ENCODE data around the gene TOR1A. TPM values are rescaled to one million over a fixed set of nuclear protein-coding genes. Genes with fewer than 3 reads are reported as not detected.
A peak's percentile ranks its signal among the peaks of the same experiment; 100 is the strongest.

TOR1A gene
- total and polyA plus RNA-seq, 12 donors: 19.7 to 61.4 (median 39.5) TPM

DNA sequence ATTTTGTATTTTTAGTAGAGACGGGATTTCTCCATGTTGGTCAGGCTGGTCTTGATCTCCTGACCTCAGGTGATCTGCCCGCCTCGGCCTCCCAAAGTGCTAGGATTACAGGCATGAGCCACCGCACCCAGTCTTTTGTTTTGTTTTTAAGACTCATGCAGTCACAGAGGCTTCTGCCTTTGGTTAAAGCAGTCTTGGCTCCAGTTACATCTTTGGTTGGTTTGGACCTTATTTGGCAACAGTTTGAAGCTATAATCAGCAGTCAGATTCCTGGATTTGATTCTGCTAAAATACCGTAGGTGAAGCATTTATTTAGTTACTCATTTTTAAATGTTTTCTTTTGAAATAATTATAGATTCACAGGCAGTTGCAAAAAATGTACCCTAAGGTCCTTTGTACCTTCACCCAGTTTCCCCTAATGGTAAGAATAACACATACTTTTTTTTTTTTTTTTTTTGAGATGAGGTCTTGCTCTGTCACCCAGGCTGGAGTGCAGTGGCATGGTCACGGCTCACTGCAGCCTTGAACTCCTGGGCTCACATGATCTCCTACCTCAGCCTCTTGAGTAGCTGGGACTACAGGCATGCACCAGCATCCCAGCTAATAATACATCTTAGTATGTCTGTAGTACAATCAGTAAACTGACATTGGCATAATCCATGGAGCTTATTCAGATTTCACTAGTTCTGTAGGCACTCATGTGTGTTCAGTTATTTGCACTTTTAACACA, 27.1 kb upstream of the TOR1A start:
- Histone ChIP-seq H3K27ac (peak overlapping the region in 3 of 5 donors; percentile 28 to 70 (median 54)), H3K4me3 (no peak overlapping the region), H3K36me3 (replicated peaks in 1 of 2) (peaks cover 0 to 40% of the 10 kb centered on the region in 2 donors), H3K27me3 (no peaks in the 10 kb centered on the region), H3K4me1 (replicated peaks in 1 of 2) (peaks cover 12 to 31% of the 10 kb centered on the region in 2 donors), H3K9me3 (replicated peaks in 1 of 3) (no peaks in the 10 kb centered on the region)
- TF ChIP-seq POLR2A (IDR thresholded peaks at IDR 0.05): no peak
- 66 to 81% (median 78%) methylated on average over 6 of the region's 6 CpGs for WGBS, 4 donors
- DNase-seq: peak in 2 of 7 donors; percentile 46 to 50
- intact Hi-C loops (cut with DNase I): no loop called here

DNA sequence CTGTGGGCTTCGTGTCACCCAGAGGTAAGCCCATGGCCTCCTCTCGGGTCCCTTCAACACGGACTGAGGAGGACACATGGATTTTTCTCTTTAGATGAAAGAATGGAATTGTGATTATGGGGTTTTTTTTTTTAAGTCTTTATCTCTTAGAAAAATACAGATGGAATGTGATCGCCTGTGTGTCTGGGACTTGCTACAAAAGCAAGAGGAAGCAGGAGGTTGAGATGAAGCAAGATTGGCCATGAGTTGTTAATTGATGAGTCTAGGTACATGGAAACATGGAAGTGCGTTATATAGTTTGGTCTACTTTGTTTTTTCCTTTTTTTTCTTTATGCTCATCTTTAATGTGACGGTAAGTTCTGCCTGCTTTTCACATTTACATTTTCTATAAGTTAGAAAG, 26.0 kb upstream of the TOR1A start:
- 72 to 85% (median 80%) methylated on average over 6 of the region's 6 CpGs for WGBS, 4 donors
- H3K27me3 ChIP-seq: no peaks in the 10 kb centered on the region
- H3K27ac ChIP-seq: peak overlapping the region in 1 of 5 donors; percentile 50
- no peaks in the 10 kb centered on the region for H3K9me3 ChIP-seq (replicated peaks in 1 of 3)
- peaks cover 0 to 39% of the 10 kb centered on the region in 2 donors for H3K36me3 ChIP-seq (replicated peaks in 1 of 2)
- no peak overlapping the region for H3K4me3 ChIP-seq
- no peak for DNase-seq
- intact Hi-C loops (cut with DNase I): no loop called here
- peaks cover 12 to 31% of the 10 kb centered on the region in 2 donors for H3K4me1 ChIP-seq (replicated peaks in 1 of 2)
- TF ChIP-seq, protein P1, sequence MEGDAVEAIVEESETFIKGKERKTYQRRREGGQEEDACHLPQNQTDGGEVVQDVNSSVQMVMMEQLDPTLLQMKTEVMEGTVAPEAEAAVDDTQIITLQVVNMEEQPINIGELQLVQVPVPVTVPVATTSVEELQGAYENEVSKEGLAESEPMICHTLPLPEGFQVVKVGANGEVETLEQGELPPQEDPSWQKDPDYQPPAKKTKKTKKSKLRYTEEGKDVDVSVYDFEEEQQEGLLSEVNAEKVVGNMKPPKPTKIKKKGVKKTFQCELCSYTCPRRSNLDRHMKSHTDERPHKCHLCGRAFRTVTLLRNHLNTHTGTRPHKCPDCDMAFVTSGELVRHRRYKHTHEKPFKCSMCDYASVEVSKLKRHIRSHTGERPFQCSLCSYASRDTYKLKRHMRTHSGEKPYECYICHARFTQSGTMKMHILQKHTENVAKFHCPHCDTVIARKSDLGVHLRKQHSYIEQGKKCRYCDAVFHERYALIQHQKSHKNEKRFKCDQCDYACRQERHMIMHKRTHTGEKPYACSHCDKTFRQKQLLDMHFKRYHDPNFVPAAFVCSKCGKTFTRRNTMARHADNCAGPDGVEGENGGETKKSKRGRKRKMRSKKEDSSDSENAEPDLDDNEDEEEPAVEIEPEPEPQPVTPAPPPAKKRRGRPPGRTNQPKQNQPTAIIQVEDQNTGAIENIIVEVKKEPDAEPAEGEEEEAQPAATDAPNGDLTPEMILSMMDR (IDR thresholded peaks at IDR 0.05): no peak
- no peak for TF ChIP-seq POLR2A (IDR thresholded peaks at IDR 0.05)

DNA sequence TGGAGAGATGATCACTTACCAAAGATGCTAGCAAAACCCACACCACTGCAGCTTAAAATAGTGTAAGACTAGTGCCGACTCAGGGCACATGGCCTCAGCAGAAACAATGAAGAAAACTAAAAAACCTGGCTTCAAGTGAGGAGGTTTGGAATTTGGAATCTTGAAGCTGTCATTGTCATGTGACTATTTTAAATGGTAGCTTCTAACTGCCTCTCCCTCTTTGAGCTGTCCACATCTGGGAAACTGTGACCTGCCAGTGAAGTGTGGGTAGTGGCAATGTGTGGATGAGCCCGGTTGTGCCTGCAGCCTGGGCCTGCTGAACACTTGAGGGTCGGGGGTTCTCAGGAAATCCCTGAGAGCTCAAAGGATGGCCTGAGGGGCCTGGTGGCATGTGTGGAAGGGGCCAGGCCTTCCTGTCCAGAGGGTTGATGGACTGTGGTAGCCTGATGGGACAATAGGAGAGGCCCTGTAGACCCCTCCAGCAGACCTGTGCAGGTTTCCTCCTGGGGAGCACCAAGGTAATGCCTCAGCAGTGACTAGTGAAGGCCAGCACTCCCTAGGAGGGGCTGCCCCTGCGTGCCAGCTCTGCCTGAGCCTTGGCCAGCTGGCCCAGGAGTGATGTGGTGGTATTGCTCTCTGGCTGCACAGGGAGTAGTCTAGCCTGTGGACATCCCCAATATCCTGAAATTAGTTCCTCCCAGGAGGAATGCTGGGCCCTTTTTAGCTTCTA, 24.9 kb upstream of the TOR1A start:
- intact Hi-C loops (cut with DNase I): no loop called here

DNA sequence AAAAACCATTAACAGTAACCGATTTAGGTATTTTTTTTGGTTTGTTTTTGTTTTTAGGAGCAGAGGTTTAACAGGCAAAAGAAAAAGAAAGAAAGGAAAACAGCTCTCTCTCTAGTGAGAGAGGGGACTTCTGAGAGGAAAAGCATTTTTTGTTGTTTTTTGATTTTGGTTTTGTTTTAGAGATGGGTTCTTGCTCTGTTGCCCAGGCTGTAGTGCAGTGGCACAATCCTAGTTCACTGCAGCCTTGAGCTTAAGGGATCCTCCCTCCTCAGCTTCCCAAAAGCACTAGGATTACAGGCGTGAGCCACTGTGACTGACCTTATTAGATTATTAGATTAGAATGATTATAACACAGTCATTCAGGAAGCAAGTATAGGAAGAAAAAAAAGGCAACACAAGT, 21.4 kb upstream of the TOR1A start:
- TF ChIP-seq, protein P1 (IDR thresholded peaks at IDR 0.05): no peak
- TF ChIP-seq POLR2A (IDR thresholded peaks at IDR 0.05): no peak
- Histone ChIP-seq H3K9me3 (replicated peaks in 1 of 3) (no peaks in the 10 kb centered on the region), H3K36me3 (replicated peaks in 1 of 2) (peaks cover 0 to 7% of the 10 kb centered on the region in 2 donors), H3K27ac (peak overlapping the region in 1 of 5 donors; percentile 39), H3K27me3 (no peaks in the 10 kb centered on the region), H3K4me1 (replicated peaks in 1 of 2) (peaks cover 0 to 2% of the 10 kb centered on the region in 2 donors), H3K4me3 (no peak overlapping the region)
- intact Hi-C loops (cut with DNase I): no loop called here
- WGBS, 4 donors: 46 to 55% (median 51%) methylated on average over 2 of the region's 2 CpGs
- no peak for DNase-seq

More for the DNA sequence above, 24.9 kb upstream of the TOR1A start:
- Histone ChIP-seq H3K27me3 (no peaks in the 10 kb centered on the region), H3K4me3 (no peak overlapping the region), H3K36me3 (replicated peaks in 1 of 2) (peaks cover 0 to 29% of the 10 kb centered on the region in 2 donors), H3K27ac (peak overlapping the region in 1 of 5 donors; percentile 3), H3K4me1 (replicated peaks in 1 of 2) (peaks cover 12 to 31% of the 10 kb centered on the region in 2 donors), H3K9me3 (replicated peaks in 1 of 3) (no peaks in the 10 kb centered on the region)
- no peak for DNase-seq
- TF ChIP-seq, protein P1 (IDR thresholded peaks at IDR 0.05): no peak
- 71 to 94% (median 78%) methylated on average over 1 to 4 of the region's 4 CpGs for WGBS, 4 donors

Measured in adrenal gland (tissue), 12 donors.